HG02610 (cell line): ENCODE results near the gene KCNK4.
A peak's percentile ranks its signal among the peaks of the same experiment; 100 is the strongest.
"Not testable (repeated sequence)": the region's sequence is repeated elsewhere in the genome, so short reads cannot be mapped to it uniquely, and the experiment has no call there.

Experiments used
- ATAC-seq: cut with Tn5 transposase; IDR thresholded peaks from one replicate; pipeline ENCODE4 v1.9.1; 2021; ENCODE audit warnings: mild to moderate bottlenecking, moderate library complexity; ENCODE audit not compliant: unreplicated experiment

KCNK4 gene

DNA sequence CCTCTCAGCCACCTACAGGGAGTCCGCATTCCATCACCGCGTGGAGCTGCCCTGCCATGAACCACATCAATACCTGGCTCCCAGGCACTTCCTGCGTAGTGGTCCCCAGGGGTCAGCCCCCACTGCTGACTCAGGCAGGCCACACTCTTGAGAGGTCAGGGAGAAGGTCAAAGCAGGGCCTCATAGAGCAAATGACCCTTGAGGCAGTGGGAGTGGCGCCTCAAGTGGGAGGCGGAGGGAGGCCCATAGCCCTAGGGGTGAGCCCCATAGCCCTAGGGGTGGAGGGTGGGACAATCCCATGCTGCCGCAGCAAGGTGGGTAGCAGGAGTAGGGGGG is 31.8 kb downstream of the KCNK4 start:
- ATAC-seq: no peak

DNA sequence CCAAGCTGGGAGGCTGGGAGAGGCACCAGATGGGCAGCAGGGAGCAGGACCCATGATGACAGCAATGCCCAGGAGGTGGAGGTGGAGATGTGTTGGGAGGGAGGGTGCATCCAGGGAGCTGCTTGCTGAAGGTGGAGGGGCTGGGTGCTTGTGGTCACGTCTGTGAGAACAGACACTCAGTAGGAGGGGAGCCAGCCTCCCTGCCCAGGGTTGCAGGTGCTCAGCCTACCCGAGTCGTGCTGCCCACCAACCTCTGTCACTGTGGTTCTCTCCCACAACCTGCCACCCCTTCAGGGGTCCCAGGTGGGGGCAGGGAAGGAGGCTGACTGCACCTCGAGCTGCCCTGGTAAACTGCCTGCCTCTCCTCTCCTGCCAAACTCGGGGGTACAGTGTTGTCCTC is 32.3 kb downstream of the KCNK4 start:
- no peak for ATAC-seq

DNA sequence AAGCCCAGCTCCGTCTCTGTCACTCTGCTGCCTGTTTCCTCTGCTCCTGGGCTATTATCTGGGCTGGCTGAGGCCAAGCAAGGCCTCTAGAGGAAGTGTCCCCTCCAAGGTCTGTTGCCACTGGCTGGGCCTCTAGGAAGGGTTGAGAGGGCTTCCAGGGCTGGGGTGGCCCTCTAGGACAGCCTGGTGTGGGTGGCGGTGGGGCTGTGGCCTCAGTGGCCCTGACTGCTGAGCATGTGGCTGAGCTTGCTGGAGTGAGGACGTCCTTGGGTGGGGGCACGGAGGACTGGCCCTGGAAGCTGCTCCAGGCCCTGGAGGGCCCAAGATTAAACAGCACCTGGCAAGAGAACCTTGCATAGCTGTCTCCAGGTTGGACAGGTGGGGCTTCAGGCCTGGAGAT is 32.9 kb downstream of the KCNK4 start:
- ATAC-seq: not testable (repeated sequence)

DNA sequence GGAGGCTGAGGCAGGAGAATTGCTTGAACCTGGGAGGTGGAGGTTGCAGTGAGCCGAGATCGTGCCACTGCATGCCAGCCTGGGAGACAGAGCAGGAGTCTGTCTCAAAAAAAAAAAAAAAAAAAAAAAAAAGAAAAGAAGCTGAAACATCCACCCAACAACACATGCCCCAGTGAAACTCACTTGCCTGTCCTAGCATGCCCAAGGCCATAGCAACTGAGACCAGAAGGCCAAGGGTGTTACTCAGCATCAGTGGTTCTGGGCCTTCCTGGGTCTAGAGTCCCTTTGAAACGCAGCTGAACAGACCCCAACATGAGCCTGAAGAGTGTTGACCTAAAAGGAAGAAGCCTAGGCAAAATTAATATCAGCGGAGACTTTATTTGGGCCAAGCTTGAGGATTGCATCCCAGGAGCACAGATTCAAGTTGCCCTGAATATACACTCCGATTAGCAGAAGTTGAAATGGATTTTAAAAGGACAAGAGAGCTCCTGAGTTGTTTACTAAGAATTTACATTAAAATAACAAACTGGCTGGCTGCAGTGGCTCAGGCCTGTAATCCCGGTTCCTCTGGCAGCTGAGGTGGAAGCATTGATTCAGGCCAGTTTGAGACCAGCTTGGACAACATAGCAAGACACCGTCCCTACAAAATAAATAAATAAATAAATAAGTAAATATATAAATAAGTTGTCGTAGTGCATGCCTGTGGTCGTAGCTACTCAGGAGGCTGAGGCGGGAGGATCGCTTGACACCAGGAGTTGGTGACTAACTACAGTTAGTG is 33.8 kb downstream of the KCNK4 start:
- ATAC-seq: no peak

DNA sequence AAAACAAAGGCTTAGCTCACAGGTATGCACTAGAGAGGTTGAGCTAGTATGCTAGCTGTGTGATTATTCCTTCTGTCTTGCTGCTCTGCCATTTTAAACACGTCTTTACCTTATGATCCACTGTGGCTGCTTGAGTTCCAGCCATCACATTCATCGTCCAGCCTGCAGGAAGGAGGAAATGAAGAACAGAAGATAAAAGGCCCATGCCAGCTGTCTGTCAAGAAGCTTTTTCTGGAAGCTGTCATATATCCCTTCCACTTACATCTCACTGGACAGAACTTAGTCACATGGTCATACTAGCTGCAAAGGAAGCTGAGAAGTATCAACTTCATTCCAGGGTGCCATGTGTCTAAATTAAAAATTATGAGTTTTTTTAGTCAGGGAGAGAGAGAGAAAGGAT is 36.3 kb downstream of the KCNK4 start:
- ATAC-seq: no peak

DNA sequence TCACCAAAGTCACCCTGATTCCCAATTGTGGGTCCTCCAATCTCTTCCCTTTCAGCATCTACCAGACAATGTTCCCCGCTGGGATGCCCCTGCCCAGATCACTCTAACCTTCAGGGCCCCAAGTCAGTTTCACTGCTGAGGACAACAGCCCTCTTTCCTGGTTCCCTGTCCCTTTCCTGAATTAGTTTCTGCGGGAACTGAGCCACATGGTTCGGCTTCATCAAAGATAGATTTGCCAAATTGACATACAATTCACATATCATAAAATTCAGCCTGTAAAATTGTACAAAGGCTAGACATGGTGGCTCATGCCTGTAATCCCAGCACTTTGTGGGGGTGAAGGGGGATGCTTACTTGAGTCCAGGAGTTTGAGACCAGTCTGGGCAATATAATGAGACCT is 36.9 kb downstream of the KCNK4 start:
- ATAC-seq: no peak

DNA sequence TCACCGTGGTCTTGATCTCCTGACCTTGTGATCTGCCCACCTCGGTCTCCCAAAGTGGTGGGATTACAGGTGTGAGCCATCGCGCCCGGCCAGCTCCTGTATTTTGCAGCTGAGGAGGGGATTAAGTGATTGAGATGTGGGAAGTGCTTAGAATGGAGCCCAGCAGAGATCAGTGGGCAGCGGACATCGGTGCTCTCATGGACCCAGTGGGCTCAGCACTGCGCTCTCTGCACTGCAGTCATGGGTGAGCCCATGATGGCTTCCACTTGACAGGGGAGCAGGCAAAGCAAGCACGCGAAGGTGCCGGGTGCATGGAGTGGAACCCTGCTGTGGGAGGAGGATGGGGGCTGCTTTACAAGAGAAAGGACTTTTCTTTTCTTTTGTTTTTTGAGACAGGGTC is 39.8 kb downstream of the KCNK4 start:
- ATAC-seq: no peak

DNA sequence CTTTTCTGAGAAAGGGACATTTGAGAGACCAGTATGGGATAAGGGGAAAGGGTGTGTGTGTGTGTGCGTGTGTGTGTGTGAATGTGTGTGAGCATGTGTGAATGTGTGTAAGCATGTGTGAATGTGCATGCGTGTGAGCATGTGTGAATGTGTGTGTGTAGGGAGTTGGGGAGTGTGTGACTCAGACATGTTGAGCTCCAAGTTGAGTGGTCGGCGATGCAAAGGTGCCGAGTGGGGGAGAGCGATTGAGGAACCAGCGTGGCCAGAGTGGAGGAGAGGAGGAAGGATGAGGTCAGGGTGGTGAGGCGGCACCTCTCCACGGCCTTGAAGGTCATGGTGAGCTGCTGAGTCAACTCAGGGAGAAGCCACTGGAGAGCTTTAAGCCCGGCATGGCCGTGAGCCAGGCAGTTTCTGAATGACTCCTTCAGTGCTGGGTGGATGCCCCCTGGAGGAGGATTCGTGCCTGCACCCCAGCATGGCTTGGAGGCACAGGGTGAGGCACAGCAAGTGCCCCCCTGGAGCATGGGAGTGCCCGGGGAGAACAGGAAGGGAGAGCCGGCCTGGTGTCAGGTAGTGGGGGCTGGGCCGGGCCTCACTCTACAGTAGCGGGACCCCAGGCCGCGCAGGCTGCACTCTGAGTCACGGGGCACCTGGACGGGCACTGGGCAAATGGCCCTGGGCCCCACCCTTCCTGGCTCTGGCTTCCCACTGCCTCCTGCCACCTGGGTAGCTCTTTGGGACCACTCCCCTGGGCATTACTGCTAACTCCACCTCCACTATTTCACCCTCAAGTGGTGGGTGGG is 40.7 kb downstream of the KCNK4 start:
- peak; percentile 55 for ATAC-seq

DNA sequence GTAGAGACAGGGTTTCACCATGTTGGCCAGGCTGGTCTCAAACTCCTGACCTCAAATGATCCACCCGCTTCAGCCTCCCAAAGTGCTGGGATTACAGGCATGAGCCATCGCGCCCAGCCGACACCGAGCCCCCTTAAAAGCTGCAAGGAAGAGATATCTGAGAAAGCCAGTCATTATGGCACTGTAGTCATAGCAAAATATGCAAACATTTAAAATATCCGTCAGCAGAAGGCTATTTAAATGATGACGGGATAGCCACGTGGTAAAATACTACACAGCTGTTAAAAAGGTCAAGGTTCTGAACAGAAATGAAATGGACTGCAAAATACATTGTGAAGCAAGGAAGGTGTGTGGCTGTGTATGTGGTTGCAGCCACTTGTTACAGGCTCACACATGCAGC is 42.5 kb downstream of the KCNK4 start:
- ATAC-seq: no peak

DNA sequence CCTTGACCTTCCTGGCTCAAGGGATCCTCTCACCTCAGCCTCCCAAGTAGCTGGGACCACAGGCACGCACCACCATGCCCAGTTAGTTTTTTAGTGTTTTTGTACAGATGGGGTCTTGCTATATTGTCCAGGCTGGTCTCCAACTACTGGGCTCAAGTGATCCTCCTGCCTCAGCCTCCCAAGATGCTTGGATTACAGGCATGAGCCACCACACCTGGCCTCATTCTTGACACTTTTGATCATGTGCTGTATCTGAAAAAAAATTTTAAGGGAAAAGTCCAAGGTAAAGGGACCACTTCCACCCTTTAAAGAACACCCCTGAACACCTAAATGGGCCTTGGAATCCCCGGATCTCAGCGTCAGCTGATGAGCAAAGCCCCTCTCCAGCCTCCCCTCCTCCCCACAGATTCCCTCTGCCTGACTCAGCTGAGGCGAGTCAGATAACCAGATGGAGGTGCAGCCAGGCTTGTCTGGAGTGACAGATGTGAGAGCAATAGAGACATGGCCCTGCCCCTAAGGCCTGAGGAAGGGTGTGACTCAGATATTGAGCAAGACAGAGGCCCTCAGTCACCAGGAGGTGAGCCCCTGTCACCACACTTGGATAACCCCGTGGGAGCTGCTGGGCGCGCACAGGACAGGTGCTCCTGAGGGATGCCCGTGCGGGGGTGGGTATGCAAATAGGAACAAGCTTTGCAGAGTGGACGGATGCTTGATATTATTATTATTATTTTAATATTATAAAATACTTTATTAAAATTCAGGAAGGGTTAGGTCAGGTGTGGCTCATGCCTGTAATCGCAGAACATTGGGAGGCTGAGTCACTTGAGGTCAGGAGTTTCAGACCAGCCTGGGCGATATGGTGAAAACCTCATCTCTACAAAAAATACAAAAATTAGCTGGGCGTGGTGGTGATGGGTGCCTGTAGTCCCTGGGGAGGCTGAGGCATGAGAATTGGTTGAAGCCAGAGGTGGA is 43.9 kb downstream of the KCNK4 start:
- peak; percentile 84 for ATAC-seq

DNA sequence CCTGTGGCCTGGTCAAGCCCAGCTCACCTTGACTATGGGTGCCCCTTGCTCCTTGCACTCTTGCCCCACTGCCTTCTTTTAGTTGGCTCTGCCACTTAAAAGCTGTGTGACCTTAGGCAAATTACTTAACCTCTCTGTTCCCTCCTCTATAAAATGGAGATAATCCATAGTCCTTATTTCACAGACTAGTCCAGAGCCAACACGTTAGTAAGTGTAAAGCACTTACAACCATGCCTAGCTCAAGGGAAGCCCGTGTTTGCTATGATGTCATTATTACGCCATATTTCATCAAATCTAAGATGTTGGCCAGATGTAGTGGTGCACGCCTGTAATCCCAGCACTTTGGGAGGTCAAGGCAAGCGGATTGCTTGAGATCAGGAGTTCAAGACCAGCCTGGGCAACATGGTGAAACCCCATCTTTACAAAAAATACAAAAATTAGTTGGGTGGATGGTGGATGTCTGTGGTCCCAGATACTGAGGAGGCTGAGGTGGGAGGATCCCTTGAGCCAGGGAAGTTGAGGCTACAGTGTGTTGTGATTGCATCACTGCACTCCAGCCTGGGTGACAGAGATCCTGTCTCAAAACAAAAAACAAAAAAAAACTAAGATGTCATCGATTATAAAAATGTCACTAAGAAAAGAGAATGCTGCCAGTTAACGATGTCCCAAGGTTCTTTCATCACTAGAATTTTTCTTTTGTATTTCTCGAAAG is 46.6 kb downstream of the KCNK4 start:
- ATAC-seq: no peak

DNA sequence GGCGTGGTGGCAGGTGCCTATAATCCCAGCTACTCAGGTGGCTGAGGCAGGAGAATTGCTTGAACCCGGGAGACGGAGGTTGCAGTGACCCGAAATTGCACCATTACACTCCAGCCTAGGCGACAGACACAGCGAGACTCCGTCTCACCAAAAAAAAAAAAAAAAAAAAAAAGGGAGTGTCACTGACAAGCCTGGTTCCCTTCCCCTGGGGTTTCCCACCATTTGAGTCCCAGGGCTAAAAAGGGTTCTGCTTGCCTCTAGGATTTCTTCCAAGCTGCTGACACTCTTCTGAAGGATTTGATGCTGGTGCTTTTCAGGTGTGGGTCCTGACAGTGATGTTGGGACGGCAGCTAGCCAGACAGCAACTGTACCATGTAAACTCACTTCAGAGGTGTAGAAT is 47.6 kb downstream of the KCNK4 start:
- ATAC-seq: no peak

DNA sequence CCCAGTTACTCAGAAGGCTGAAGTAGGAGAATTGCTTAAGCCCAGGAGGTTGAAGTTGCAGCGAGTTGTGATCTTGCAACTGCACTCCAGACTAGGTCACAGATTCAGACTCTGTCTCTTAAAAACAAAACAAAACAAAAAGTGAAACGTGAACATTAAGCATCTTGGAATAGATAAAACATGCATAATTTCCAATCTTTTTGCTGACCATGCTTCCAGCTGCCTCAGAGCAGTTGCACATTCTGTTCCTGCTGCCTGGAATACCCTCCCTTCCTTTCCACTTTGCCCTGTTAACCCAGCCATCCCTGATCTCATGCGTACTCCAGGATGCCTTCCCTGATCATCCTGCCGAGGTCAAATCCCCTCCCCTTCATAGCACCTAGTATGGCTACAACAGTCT is 48.2 kb downstream of the KCNK4 start:
- ATAC-seq: no peak

DNA sequence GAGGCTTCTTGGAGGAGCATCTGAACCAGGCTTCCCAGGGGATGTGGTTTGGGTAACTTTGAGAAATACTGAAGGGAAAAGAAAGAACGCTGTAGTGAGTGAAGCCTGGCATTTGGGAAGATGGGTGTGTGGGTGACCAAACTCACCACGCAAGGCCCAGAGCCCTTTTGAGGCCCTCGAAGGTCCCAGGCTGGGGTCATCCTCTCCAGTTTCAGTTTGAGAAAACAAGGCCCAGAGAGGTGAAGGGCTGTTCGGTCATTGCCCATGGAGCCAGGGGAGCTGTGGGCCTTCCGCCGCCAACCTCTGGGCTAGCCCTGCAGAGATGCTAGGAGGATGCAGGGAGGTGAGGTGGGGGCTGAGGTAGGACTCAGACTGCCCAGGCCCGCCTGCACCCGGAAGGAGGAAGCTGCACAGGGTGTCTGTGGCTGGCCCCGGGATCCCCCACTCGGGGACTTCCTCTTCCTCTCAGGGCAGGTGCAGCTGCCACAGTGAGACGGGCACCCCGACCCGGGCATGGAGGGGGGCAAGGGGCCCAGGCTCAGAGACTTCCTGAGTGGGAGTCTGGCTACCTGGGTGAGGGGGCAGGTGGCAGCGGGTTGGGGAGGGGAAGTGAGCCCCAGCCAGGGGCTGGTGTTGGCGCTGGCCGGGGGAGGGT is 48.8 kb downstream of the KCNK4 start, which contains the start of gene CCDC88B:
Gene CCDC88B (plus strand): TSS at position 451 of the 655 bp plus-strand sequence. CDS start 63 bp downstream, at position 514.
- ATAC-seq: peak; percentile 44

DNA sequence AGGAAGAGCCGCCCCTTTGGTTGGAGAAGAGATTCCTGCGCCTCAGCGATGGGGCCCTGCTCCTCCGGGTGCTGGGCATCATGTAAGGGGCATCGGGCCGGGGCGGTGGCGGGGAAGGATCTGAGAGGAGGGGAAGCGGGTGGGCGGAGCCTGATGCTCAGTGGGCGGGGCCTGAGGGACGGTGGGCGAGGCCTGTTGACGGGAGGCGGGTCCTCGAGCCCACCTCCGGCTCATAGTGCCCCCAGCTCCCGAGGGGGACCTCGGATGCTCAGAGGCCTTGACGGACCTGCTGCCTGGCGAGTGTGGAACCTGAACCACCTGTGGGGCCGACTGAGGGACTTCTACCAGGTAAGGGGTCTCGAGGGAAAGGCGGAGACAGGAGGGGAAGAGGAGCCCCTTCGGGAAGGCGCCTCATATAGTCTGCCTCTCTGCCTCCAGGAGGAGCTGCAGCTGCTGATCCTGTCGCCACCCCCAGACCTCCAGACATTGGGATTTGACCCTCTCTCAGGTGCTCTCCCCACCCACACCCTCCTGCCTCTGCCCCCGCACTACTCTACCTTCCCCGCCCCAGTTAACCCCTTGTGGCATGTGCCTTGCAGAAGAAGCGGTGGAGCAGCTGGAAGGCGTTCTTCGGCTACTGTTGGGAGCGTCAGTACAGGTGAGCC is 49.7 kb downstream of the KCNK4 start:
- no peak for ATAC-seq

DNA sequence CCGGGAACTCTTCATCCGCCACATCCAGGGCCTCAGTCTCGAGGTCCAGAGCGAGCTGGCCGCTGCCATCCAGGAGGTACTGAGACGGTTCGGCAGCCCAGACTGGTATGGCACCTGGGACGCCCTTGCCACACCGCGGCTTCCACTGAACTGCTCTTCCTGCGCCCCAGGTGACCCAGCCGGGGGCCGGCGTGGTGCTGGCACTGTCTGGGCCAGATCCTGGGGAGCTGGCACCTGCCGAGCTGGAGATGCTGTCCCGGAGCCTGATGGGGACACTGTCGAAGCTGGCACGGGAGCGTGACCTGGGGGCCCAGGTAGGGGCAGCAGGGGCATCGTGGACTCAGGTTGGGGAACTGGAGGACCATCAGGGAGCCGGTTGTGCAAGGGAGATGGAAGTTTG is 50.3 kb downstream of the KCNK4 start:
- ATAC-seq: no peak

DNA sequence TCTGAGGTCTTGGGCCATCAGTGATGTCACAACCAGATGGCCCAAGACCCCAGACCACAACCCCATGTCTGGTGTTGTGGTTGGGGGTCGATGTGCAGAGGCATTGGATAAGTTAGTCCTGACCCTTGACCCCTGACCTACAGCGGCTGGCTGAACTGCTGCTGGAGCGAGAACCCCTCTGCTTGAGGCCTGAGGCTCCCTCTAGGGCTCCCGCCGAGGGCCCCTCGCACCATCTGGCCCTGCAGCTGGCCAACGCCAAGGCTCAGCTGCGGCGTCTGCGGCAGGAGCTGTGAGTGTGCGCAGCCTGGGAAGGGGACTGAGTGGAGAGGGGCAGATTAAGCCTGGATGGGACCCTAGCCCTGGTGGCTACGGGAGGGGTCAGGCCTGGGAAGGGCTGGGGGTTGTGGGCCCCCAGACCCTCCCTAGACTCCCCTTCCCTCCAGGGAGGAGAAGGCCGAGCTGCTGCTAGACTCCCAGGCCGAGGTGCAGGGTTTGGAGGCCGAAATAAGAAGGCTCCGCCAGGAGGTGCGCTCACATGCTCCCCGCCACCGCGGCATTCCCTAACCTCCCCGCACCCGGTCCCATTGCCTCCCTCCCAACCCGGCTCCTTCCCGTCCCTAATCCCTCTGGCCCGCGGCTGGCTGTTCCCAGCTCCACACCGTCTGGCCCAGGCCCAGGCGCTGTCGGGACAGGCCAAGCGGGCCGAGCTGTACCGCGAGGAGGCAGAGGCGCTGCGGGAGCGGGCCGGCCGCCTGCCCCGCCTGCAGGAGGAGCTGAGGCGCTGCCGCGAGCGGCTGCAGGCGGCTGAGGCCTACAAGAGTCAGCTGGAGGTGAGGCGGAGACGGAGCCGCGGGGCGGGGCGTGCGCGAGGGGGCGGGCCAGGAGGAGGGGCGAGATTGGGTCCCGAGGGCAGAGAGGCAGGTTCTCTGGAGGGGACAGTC is 51.0 kb downstream of the KCNK4 start:
- ATAC-seq: peak; percentile 44
